Ramos (cell line): ENCODE results near the gene CSPG5.

ENCODE experiments used
- in situ Hi-C: fragments of 300-500 bp; cut with MboI; formaldehyde crosslinking; loops from one replicate; pipeline ENCODE4 v1.14.3; 2022; ENCODE audit warnings: low sequenced_read_pairs; ENCODE audit not compliant: unreplicated experiment

CSPG5 gene, protein sequence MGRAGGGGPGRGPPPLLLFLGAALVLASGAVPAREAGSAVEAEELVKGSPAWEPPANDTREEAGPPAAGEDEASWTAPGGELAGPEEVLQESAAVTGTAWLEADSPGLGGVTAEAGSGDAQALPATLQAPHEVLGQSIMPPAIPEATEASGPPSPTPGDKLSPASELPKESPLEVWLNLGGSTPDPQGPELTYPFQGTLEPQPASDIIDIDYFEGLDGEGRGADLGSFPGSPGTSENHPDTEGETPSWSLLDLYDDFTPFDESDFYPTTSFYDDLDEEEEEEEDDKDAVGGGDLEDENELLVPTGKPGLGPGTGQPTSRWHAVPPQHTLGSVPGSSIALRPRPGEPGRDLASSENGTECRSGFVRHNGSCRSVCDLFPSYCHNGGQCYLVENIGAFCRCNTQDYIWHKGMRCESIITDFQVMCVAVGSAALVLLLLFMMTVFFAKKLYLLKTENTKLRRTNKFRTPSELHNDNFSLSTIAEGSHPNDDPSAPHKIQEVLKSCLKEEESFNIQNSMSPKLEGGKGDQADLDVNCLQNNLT

DNA sequence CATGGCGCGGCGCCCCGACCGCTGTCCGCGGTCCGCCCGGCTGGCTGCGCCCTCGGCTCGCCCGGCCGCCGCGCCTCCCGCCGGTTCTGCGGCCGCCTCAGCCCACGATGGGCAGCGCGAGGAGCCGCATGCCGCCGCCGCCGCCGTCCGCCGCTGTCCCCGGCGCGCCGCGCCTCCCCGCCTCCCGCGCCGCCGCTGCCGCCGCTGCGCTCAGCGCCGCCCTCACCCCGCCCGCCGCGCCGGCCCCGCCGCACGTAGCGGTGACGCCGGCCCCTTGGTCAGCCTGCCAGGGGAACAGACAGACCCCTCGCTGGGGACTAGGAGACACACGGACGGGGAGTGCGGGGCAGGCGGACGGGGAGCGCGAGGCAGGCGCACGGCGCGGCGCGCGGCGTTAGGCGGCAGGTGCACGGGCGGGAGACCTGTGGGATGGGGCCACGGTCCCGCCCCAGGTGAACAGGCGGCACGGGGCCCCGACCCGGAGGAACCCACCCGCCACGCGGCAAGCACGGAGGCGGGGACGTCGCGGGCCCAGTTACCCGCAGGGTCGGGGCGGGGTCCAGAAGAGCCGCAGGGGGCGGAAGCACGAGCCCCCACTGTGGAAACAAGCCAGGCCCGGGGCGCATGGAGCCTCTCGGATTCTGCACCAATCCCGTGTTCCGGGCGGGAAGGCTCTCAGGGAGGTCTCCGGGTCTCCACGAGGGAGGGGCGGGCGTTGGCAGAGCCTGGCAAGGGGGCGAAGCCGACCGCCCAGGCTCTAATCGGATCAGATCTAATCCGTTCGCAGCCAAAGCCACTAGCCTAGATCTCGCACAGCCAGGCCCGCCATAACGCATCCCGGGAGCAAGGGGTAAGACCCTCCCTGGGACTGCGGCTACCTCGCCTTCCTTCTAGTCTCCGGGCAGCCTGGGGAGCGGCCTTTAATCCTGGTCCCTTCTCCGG lies at the start of gene CSPG5:
CSPG5 (minus strand) TSS at position 175 of the 942 bp plus-strand sequence; CDS start at position 3, 172 bp downstream.
- in situ Hi-C loops, result no loop called here

DNA sequence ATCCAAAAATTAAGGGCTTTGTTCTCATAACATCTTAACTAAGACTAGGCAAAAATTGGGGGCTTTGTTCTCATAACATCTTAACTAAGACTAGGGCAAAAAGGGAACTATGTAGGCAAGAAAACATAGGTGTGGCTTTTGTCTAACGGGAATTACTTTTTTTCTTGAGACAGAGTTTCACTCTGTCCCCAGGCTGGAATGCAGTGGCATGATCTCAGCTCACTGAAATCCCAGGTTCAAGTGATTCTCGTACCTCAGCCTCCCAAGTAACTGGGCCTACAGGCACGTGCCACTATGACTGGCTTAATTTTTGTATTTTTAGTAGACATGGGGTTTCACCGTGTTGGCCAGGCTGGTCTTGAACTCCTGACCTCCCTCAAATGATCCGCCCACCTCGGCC lies 49.8 kb upstream of the CSPG5 start:
- in situ Hi-C loops, result no loop called here

DNA sequence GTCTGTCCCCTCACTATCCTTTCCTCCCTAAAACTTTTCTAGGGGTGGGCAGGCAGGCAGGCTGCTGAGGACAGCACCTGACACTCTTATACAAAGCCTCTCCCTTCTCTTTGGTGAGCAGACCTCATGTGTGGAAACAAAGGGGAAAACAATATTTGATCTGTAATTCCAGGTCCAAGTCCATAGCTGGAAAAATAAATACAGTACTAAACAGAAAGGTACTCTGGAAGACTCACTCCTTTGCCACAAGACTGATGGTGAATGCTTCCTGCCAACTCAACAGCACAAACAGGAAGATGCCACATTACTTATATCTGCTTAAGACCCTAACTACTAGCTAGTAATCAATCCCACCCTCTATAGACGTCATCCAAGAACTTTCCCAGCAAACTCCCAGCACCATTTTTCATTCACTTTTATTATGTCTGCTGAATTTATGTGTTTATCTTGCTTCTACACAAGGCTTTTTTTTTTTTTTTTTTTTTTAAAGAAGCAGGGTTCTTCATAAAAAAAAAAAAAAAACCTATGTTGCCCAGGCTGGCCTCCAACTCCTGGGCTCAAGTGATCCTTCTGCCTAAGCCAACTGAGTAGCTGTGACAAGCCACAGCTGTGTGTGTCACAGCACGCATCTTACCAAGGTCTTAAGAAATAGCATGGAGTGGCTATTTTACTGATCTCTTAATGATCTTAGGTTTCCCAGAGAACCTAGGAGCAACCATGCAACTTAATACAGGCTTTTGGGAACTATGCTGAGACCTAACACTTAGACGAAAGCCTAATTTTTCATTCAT lies 44.2 kb upstream of the CSPG5 start:
- in situ Hi-C loops, result no loop called here

DNA sequence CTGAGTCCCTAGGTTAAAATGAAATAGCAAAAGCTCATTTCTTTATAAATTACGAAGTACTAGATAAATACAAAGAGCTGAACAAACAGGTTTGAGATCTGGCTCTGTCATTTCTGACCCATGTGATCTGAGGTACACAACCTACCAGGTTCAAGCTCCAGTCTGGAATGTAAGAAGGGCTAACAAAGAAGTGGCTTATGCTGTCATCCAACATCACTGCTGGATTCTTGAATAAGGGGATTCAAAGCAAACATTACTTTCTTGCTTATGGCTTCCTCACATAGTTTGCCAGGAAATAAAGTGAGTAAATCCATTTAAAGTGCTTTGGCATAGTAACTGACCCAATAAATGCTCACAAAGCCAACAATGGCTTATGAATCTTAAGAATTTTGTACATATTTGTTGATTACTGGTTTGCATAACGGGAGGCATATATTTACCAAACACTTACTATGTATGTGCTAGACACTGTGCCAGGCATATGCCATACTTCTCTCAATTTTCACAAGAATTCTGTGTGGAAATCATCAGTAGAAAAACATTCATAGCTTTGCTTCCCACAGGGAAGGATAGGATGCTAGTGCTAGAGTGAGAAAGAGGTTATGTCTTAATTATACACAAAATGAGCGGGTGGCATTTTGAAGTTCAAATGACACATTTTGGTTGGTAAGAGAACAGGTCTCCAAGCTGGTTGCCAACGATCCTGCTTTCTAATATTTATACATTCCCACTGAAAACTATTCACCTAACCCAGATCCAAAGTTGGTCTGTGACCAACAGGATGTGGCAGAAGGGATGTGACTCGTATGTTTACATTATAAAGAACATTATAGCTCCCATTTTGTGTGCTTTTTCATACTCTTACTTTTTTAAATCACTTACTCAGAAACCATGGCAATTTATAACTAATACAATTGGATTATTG lies 38.7 kb upstream of the CSPG5 start:
- in situ Hi-C loops, result no loop called here

DNA sequence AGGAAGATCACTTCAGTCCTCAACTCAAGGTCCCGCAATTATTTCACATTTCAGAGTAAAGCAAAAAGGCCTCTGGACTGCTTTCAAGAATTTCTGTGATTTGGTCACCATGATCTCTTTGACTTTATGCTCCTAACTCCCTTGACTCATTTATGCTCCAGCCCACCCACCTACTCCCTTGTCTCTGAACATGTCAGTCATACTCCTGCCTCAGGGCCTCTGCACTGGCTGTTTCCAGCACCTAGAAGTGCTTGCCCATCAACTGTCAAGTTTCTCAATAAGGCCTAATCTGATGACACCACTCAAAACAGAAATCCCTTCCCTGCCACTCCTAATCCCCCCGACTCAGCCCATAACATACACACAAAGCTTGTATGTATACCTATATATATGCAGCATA lies 36.1 kb upstream of the CSPG5 start:
- in situ Hi-C loops, result no loop called here

DNA sequence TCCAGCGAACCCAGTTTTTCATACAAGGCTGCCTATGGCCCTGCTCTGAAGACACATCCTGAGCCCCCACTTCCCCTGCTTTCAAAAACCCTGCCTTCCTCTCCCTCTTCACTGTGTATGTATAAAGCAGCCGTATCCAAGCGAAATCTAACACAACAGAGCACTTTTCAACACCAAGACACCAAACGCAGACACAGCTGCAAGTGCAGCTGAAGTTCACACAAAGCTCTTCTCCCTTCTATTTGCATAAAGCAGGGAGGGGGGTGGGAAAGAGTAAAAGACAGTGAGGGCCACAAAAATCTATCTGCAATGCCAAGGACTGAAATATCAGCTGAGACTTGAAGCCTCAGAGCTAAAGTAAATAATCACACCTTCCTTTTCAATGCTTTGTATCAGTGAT lies 35.1 kb upstream of the CSPG5 start:
- in situ Hi-C loops, result no loop called here

DNA sequence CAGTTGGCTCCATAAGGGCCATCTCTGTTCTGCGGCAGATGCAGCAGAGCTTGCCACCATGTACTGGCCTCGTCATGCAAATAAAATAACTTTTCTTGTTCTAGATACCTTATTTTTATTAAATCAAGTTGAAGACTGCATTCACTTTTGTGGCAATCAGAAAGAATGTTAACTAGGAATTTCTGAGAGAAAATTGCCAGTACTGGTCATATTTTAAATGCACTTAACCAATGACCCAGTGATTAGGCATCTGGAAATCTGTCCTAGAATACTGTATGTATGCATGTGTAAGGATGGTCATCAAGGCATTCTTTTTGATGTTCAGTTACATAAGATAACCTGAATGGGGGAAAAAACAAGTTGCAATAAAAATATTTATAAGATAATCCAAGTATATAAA lies 34.2 kb upstream of the CSPG5 start:
- in situ Hi-C loops, result no loop called here

DNA sequence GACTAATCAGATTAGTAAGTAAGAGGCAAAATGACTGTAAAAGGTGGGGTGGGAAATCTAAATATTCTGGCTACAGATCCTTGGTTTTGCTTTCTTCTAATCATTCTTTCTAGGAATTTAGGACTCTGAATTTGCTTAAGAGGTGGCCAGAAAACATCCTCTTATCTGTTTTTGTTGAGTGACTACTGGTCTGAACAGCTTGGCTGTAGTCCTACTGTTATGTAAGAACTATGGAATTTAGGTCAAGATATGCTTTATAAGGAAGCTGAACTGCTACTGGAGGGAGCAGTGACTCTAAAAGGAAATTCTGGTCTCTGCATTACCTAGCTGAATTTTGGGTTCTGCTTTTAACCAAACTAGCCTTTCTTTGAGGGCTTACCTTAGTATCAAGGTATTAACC lies 33.5 kb upstream of the CSPG5 start:
- in situ Hi-C loops, result no loop called here

DNA sequence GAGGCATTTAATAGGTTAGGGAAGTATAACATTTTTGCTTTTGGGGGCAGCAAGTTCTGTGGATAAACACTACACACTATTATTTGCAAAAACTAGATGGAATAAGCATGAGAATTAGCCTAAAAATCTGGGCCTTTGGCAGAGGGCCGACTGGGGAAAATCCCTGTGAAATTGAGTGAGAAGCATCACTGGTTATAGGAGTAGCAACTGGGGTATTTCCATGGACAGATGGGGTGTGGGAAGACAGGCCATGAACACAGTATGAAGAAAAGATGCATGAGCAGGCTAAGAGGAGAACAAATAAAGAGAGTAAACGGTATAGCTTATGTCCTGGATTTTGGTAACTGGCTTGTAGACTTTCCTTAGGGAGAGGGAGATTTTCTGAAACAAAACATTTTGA lies 32.9 kb upstream of the CSPG5 start:
- in situ Hi-C loops, result no loop called here

DNA sequence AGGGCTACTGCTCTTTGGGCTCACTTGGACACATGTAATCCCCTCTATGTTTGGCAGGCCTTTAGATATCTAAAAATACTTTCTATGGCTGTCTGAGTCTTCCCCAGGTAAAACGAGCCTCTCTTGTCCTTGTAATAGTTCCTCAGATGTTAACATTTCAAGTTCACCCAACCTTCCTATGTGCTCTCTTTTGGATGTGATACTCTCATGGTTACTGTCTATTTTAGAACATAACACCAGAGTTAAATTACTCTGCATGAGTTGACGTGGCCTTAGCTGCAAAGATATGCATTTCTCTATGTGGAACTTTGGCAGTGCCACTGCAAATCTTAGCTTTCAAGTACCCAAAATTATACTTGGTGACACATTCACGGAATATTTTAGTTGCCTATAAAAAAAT lies 31.9 kb upstream of the CSPG5 start:
- in situ Hi-C loops, result no loop called here

DNA sequence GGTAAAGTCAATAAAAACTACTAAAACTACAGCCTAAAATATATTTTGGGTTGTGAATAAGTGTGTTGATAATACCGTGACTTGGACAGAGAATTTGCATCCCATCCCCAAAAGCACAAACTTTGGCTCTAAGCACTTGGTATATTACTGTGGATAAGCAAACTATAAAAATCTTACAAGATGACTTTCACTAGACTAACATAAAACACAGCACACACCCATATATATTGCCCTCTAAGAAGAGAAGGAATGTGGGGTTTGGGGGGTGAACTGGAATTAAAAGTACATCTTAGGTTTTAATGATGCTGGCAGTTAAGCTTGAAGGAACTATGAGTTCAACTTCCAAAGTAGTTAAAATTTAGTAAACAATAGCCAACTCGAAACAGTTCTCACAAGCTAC lies 28.7 kb upstream of the CSPG5 start:
- in situ Hi-C loops, result no loop called here

DNA sequence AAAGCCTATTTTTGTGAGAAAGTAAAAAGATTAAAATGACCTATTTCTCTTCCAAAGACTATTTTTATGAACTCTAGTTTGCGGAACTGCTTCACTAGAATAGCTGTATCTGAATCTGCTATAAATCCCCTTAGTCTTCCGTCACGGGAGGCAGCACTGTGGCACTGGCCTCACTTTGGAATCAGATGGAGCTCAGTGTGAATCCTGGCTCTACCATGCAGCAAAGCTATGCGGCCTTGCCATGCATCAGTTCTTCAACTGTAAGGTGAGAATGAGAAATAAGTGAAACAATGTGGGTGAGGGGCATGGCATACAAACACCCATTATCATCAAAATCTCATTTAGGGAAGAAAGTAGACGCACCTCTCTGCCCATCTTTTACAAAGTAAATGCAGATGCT lies 27.5 kb upstream of the CSPG5 start:
- in situ Hi-C loops, result no loop called here

DNA sequence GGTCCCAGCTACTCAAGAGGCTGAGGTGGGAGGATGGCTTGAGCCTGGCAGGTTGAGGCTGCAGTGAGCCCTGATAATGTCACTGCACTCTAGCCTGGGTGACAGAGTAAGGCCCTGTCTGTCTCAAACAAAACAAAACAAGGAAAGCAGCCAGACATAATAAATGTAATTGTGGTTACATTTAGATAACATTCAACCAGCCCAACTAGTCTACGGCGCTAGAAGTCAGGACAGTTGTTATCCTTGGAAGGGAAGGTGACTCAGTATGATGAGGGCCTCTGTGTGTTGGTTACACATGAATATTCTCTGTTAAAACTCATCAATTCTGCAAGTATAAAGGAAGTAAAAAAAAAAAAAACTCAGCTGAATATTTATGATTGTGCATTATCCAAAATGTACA lies 27.0 kb upstream of the CSPG5 start:
- in situ Hi-C loops, result no loop called here

DNA sequence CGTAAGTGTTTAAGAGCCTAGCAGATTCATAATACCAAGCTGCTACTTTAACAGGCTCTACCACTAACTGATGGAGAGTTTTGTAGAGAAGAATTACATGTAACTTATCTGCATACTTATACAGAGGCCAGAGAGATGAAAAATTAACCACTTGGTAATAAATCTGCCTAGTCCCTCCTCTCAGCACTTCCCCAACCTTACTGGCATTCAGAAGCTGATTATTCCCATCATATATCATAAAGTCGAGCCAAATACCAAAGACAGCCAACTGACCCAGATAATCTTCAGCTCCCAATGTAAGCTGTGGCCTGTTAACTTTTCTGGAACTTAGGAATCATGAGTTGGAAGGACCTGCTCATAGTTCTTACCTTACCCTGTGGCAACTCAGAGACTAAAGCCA lies 25.5 kb upstream of the CSPG5 start:
- in situ Hi-C loops, result no loop called here

DNA sequence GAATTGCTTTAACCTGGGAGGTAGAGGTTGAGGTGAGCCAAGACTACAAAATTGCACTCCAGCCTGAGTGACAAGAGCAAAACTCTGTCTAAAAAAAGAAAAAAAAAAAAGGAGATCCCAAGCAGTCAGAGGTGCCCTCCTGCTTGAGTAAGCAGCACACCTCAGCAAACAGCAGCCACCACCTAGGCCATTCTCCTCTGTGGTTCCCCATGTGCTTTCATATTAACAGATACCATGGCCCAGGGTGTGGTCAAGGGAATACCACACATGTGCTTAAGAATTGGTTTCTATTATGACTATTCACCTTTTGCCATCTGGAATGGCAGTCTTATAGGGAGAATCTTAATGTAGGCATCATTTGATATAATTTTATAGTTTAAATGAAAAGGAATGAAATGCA lies 24.7 kb upstream of the CSPG5 start:
- in situ Hi-C loops, result no loop called here

DNA sequence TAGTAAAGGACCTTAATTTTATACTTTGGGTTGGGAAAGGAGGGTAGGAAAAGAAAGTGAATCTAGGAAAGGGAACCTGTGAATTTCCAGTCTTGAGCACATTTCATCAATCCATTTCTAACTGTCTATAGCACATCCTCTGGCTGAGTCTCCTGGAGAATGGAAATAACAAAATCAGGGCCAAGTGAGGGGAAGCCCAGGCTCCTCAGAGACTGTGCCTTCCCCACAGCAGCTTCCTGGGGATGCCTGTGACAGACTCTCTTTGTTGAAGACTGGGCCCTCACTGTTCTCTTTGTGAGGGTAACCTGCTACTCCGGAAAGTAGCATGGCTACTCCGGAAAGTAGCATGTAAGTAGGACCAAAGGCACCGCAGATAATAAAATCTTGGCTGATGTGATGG lies 22.6 kb upstream of the CSPG5 start:
- in situ Hi-C loops, result no loop called here

DNA sequence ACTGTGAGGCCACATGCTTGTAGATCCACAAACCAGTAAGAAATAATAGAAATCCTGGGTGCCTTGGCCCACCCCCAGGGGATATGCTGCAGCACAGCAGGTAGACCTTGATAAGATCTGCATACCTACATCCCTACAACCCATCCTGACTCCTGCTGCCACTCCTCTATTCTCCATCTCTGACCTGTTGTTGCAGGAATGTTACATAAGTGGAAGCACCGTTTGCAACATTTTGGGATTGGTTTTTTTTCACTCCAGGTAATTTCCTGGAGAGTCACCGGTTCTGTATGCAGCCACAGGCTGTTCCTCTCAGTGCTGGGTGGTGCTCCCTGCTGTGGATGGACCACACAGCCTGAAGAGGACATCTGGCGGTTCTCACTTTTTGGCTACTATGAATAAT lies 16.1 kb upstream of the CSPG5 start:
- in situ Hi-C loops, result no loop called here

DNA sequence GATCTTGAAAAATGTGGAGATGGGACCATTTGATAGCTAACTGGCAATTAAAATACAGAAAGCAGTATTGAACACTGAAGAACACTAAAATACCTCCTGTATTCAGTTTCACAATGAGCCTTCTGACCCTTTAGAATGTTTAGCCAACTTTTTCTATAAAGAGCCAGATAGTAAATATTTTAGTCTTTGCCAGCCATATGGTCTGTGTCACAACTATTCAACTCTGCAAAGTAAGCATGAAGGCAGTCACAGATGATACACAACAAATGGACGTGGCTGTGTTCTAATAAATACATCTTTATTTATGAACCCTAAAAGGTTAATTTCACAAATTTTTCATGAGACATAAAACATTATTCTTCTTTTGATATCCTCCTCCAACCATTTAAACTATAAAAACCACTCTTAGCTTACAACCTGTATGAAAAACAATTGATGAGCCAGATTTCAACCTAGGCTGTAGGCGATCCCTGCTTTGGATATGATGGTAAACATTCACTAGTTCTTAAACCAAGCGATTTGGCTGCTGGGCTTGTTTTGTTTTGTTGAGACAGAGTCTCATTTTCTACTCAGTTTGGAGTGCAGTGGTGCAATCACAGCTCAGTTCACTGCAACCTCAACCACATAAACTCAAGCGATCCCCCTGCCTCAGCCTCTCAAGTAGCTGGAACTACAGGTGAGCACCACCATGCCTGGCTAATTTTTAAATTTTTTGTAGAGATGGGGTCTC lies 13.6 kb upstream of the CSPG5 start:
- in situ Hi-C loops, result no loop called here

DNA sequence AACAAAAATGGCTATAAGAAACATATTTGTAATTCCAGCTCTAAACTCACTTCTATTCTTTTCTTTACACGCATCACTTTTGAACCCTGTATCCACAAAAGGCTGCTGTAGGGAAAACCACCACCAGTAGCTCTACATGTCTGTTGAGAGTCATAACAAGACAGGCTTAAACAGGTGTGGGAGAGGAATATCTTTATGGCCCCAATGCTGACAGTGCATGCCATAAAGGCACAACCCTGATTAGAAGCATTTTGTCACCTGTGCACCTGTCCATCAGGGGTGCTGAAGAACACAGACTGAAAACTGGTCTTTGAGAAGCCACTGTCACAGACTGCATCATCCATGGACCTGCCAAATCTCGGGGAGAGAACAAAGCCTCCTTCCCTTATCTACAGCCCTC lies 11.6 kb upstream of the CSPG5 start:
- in situ Hi-C loops, result no loop called here
